ENCODE results near the gene PIP5K1C.

Gene PIP5K1C

DNA sequence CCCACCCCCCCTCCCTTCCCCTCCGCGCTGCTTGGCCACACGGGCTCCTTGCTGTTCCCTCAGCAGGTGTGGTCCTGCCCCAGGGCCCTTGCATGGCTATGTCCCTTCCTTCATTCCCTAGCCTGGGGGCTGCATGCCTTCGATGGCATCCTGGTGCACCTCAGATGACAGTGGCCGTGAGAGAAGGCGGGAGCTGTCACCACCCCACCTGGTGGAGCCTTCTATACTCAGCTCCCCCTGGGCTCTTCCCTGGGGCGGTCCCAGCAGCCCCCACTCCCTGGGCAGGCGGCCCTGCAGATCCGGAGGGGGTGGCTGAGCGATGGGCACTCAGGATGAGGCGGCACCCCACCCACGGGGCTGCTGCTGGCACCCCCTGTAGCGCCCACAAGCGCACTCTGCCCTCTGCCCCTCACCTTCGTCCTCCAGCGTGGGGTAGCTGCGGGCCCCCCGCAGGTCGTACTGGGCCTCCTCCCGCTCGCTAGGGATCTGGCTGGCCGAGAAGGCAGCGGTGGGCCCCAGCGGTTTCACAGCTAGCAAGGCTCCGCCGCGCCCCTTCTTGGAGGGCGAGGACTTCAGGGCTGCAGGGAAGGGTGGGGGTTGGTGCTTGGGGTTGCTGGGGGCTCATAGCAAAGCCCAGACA is 56.5 kb downstream of the PIP5K1C start:
- Histone ChIP-seq H3K36me3 (ENCODE audit: insufficient read depth, low read length) (peaks cover 45% of the 10 kb centered on the region), H3K9ac (ENCODE audit: low read depth, low read length) (no peak overlapping the region), H3K9me3 (replicated peaks; ENCODE audit: low read length) (no peaks in the 10 kb centered on the region), H3K4me2 (ENCODE audit: low read length) (no peak overlapping the region), H3K4me3 (ENCODE audit: low read length) (no peak overlapping the region), H3K27me3 (ENCODE audit: control insufficient read depth, insufficient read depth, low read length) (no peaks in the 10 kb centered on the region), H3K4me1 (ENCODE audit: control insufficient read depth, insufficient read depth, low read length) (peaks cover 3% of the 10 kb centered on the region)

DNA sequence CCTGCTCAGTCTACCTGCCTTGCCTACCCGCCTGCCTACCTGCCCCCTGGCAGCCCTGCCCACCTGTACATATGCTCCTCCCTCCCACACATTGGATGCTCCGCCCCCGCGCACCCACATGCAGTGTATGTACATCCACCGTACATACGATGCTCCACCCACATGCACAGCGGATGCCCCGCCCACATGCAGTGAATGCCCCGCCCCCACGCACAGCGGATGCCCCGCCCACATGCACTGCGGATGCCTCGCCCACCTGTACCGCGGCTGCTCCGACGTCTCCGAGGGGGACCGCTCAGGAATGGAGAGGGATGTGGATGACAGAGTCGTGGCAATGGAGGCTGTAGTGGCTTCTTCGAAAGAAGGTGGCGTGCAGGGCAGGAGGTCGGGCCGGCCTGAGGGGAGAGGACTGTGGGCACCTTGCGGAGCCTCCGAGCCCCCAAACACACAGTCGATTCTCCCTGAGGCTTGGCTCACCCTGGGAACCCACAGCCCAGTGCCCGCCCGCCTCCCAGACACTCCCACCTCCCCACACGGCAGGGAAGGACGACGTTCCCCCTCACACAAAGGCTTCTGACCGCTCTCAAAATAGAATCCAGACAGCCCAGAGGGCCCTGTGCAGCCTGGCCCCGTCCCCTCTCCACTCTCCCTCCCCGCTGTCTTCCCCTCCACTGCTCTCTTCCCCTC is 57.1 kb downstream of the PIP5K1C start:
- Histone ChIP-seq H3K27me3 (ENCODE audit: control insufficient read depth, insufficient read depth, low read length) (no peaks in the 10 kb centered on the region), H3K4me3 (ENCODE audit: low read length) (no peak overlapping the region), H3K9me3 (replicated peaks; ENCODE audit: low read length) (no peaks in the 10 kb centered on the region), H3K4me1 (ENCODE audit: control insufficient read depth, insufficient read depth, low read length) (peaks cover 3% of the 10 kb centered on the region), H3K9ac (ENCODE audit: low read depth, low read length) (no peak overlapping the region), H3K4me2 (ENCODE audit: low read length) (no peak overlapping the region), H3K36me3 (ENCODE audit: insufficient read depth, low read length) (peaks cover 52% of the 10 kb centered on the region)

- Histone ChIP-seq H3K36me3 (ENCODE audit: insufficient read depth, low read length) (peaks cover 54% of the 10 kb centered on the region), H3K4me1 (ENCODE audit: control insufficient read depth, insufficient read depth, low read length) (peaks cover 3% of the 10 kb centered on the region), H3K27me3 (ENCODE audit: control insufficient read depth, insufficient read depth, low read length) (no peaks in the 10 kb centered on the region), H3K4me2 (ENCODE audit: low read length) (no peak overlapping the region), H3K9ac (ENCODE audit: low read depth, low read length) (no peak overlapping the region), H3K9me3 (replicated peaks; ENCODE audit: low read length) (no peaks in the 10 kb centered on the region), H3K4me3 (ENCODE audit: low read length) (no peak overlapping the region)
These were observed 58.0 kb downstream of the PIP5K1C start for GRCh38 chr19:3642296-3642695.

GRCh38 chr19:3641515-3642269 is 58.6 kb downstream of the PIP5K1C start:
- Histone ChIP-seq H3K4me2 (ENCODE audit: low read length) (no peak overlapping the region), H3K4me1 (ENCODE audit: control insufficient read depth, insufficient read depth, low read length) (peaks cover 3% of the 10 kb centered on the region), H3K9ac (ENCODE audit: low read depth, low read length) (no peak overlapping the region), H3K27me3 (ENCODE audit: control insufficient read depth, insufficient read depth, low read length) (no peaks in the 10 kb centered on the region), H3K36me3 (ENCODE audit: insufficient read depth, low read length) (peaks cover 56% of the 10 kb centered on the region), H3K9me3 (replicated peaks; ENCODE audit: low read length) (no peaks in the 10 kb centered on the region), H3K4me3 (ENCODE audit: low read length) (no peak overlapping the region)

DNA sequence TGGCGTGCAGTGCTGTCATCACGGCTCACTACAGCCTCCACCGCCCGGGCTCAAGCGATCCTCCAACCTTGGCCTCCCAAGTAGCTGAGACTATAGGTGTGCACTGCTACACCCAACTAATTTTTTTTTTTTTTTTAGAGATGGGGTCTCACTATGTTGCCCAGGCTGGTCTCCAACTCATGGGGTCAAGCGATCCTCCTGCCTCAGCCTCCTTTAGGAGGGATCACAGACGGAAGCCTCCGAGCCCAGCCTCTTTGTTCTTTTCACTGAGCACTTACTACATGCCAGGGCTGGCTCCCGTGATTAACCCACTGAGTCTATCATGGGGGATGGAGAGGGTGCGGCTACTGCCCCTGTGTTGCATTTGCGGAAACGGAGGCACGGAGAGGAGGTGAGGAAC is 60.8 kb downstream of the PIP5K1C start:
- no peak overlapping the region for H3K4me3 ChIP-seq (ENCODE audit: low read length)
- H3K4me2 ChIP-seq (ENCODE audit: low read length): no peak overlapping the region
- H3K27me3 ChIP-seq (ENCODE audit: control insufficient read depth, insufficient read depth, low read length): no peaks in the 10 kb centered on the region
- no peak overlapping the region for H3K9ac ChIP-seq (ENCODE audit: low read depth, low read length)
- H3K9me3 ChIP-seq (replicated peaks; ENCODE audit: low read length): no peaks in the 10 kb centered on the region
- H3K4me1 ChIP-seq (ENCODE audit: control insufficient read depth, insufficient read depth, low read length): no peaks in the 10 kb centered on the region
- H3K36me3 ChIP-seq (ENCODE audit: insufficient read depth, low read length): peaks cover 43% of the 10 kb centered on the region

GRCh38 chr19:3638208-3639193 is 61.8 kb downstream of the PIP5K1C start:
- H3K4me2 ChIP-seq (ENCODE audit: low read length): no peak overlapping the region
- peaks cover 41% of the 10 kb centered on the region for H3K36me3 ChIP-seq (ENCODE audit: insufficient read depth, low read length)
- H3K27me3 ChIP-seq (ENCODE audit: control insufficient read depth, insufficient read depth, low read length): no peaks in the 10 kb centered on the region
- no peaks in the 10 kb centered on the region for H3K9me3 ChIP-seq (replicated peaks; ENCODE audit: low read length)
- H3K4me1 ChIP-seq (ENCODE audit: control insufficient read depth, insufficient read depth, low read length): no peaks in the 10 kb centered on the region
- no peak overlapping the region for H3K4me3 ChIP-seq (ENCODE audit: low read length)
- no peak overlapping the region for H3K9ac ChIP-seq (ENCODE audit: low read depth, low read length)

GRCh38 chr19:3637621-3638020 is 62.6 kb downstream of the PIP5K1C start:
- no peaks in the 10 kb centered on the region for H3K4me1 ChIP-seq (ENCODE audit: control insufficient read depth, insufficient read depth, low read length)
- no peaks in the 10 kb centered on the region for H3K9me3 ChIP-seq (replicated peaks; ENCODE audit: low read length)
- no peak overlapping the region for H3K4me3 ChIP-seq (ENCODE audit: low read length)
- peaks cover 38% of the 10 kb centered on the region for H3K36me3 ChIP-seq (ENCODE audit: insufficient read depth, low read length)
- no peak overlapping the region for H3K9ac ChIP-seq (ENCODE audit: low read depth, low read length)
- H3K4me2 ChIP-seq (ENCODE audit: low read length): no peak overlapping the region
- no peaks in the 10 kb centered on the region for H3K27me3 ChIP-seq (ENCODE audit: control insufficient read depth, insufficient read depth, low read length)

DNA sequence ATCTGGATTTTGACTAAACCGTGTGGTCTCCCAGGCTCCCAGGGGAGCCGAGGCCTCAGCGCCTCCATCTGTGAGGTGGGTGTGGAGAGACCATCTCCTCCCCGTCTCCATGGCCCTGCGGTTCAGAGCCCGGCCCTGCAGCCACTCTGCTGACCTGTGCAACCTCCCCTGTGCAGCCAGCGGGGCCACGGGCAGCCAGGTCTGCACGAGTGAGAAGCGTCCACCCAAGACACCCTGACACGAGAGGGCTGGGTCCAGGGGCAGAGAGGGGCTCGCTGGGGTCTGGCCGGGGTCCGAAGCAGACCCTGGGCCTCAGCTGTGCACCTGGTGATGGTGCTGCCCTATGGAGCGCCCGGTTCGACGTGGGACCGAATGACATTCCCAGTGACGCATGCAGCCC is 63.3 kb downstream of the PIP5K1C start:
- H3K27me3 ChIP-seq (ENCODE audit: control insufficient read depth, insufficient read depth, low read length): no peaks in the 10 kb centered on the region
- H3K36me3 ChIP-seq (ENCODE audit: insufficient read depth, low read length): peaks cover 42% of the 10 kb centered on the region
- H3K9me3 ChIP-seq (replicated peaks; ENCODE audit: low read length): no peaks in the 10 kb centered on the region
- no peak overlapping the region for H3K4me3 ChIP-seq (ENCODE audit: low read length)
- no peak overlapping the region for H3K4me2 ChIP-seq (ENCODE audit: low read length)
- no peak overlapping the region for H3K9ac ChIP-seq (ENCODE audit: low read depth, low read length)
- H3K4me1 ChIP-seq (ENCODE audit: control insufficient read depth, insufficient read depth, low read length): no peaks in the 10 kb centered on the region

DNA sequence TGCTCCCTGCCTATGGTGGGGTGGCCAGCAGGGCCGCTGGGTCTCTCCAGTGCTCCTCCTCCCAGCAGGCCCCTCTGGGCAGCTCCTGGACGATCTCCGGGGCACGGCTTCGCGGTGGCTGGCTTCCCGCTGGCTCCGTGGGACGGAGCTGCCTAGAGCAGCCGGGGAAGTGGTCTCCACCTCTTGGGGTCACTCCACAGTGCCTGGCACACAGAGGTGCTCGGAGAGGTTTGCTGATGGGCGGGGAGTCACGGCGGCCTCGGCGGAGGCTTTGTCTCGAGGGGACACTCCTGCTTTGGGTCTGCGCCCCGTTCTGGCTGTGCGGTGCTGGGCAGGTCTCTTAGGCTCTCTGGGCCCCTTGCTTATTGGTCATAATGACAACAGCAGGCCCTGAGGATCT is 63.8 kb downstream of the PIP5K1C start:
- no peak overlapping the region for H3K4me2 ChIP-seq (ENCODE audit: low read length)
- H3K36me3 ChIP-seq (ENCODE audit: insufficient read depth, low read length): peaks cover 42% of the 10 kb centered on the region
- H3K27me3 ChIP-seq (ENCODE audit: control insufficient read depth, insufficient read depth, low read length): no peaks in the 10 kb centered on the region
- H3K4me1 ChIP-seq (ENCODE audit: control insufficient read depth, insufficient read depth, low read length): no peaks in the 10 kb centered on the region
- no peak overlapping the region for H3K9ac ChIP-seq (ENCODE audit: low read depth, low read length)
- H3K4me3 ChIP-seq (ENCODE audit: low read length): no peak overlapping the region
- H3K9me3 ChIP-seq (replicated peaks; ENCODE audit: low read length): no peaks in the 10 kb centered on the region

- H3K4me2 ChIP-seq (ENCODE audit: low read length): no peak overlapping the region
- H3K36me3 ChIP-seq (ENCODE audit: insufficient read depth, low read length): peaks cover 40% of the 10 kb centered on the region
- H3K27me3 ChIP-seq (ENCODE audit: control insufficient read depth, insufficient read depth, low read length): no peaks in the 10 kb centered on the region
- H3K9ac ChIP-seq (ENCODE audit: low read depth, low read length): no peak overlapping the region
- H3K4me3 ChIP-seq (ENCODE audit: low read length): no peak overlapping the region
- no peaks in the 10 kb centered on the region for H3K4me1 ChIP-seq (ENCODE audit: control insufficient read depth, insufficient read depth, low read length)
- no peaks in the 10 kb centered on the region for H3K9me3 ChIP-seq (replicated peaks; ENCODE audit: low read length)
These were observed 65.7 kb downstream of the PIP5K1C start for GRCh38 chr19:3634496-3635045.

DNA sequence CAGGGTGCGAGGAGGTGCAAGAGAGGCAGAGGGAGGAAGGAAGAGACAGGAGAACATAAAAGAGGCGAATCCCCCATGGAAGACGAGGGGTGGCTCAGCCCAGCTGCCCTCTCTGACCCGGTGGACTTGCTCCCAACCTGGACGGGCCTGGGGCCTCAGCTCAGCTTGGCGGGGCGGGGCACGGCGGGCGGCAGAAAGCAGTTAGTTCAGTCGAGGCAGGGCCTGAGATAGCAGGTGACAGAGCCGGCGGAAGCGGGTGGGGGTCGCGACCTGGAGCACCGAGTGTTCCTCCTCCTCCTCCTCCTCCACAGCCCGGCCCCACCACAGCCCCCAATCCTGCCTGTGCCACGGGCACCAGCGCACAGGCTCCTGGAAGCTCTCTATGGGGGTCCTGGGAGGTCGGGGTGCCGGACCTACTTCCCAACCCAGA is 66.7 kb downstream of the PIP5K1C start:
- Histone ChIP-seq H3K36me3 (ENCODE audit: insufficient read depth, low read length) (peaks cover 30% of the 10 kb centered on the region), H3K9me3 (replicated peaks; ENCODE audit: low read length) (no peaks in the 10 kb centered on the region), H3K4me1 (ENCODE audit: control insufficient read depth, insufficient read depth, low read length) (no peaks in the 10 kb centered on the region), H3K4me2 (ENCODE audit: low read length) (no peak overlapping the region), H3K4me3 (ENCODE audit: low read length) (no peak overlapping the region), H3K27me3 (ENCODE audit: control insufficient read depth, insufficient read depth, low read length) (no peaks in the 10 kb centered on the region), H3K9ac (ENCODE audit: low read depth, low read length) (no peak overlapping the region)

Data from skeletal muscle satellite cell (primary cell).